ENCODE measurements around the gene COPG1. TPM values are rescaled to one million over a fixed set of nuclear protein-coding genes. Genes with fewer than 3 reads are reported as not detected.

The COPG1 gene
- total RNA-seq (ENCODE audit: low replicate concordance): 169 and 262 TPM in 2 replicates
- long read RNA-seq, transcript COPG1-201 (24 exons, 3,078 nt): major isoform, 485 of 627 reads
- long read RNA-seq, partial matches to known transcripts: 82 of 627 reads
- long read RNA-seq, other reads (novel, unspliced or antisense): 56 of 627 reads

GRCh38 chr3:129249284-129250065 lies at the start of gene COPG1:
Gene COPG1, plus strand, starts transcription at chr3:129249606. Its CDS starts 104 bp downstream, at chr3:129249710.
- H3K9me3 Mint-ChIP-seq: no peaks in the 10 kb centered on the region

GRCh38 chr3:129204473-129204872 lies 44.9 kb upstream of the COPG1 start:
- H3K27ac Mint-ChIP-seq: no peak overlapping the region

More at GRCh38 chr3:129249284-129250065, at the start of gene COPG1:
- Mint-ChIP-seq H3K36me3 (peaks cover 11% of the 10 kb centered on the region), H3K4me1 (ENCODE audit: unreplicated experiment) (peaks cover 26% of the 10 kb centered on the region), H3K27me3 (no peaks in the 10 kb centered on the region), H3K27ac (peak within 1 kb of the TSS; percentile 95), H3K4me3 (peak within 1 kb of the TSS; percentile 94)
- peak; percentile 18 for TF ChIP-seq CTCF (conservative IDR thresholded peaks at IDR 0.05)
- peak; percentile 92 for DNase-seq (ENCODE audit: extremely low spot score, unreplicated experiment)

GRCh38 chr3:129205109-129205832 lies 44.1 kb upstream of the COPG1 start:
- Mint-ChIP-seq H3K4me3 (no peak overlapping the region), H3K9me3 (no peaks in the 10 kb centered on the region), H3K36me3 (no peaks in the 10 kb centered on the region), H3K27me3 (no peaks in the 10 kb centered on the region), H3K4me1 (ENCODE audit: unreplicated experiment) (no peaks in the 10 kb centered on the region), H3K27ac (no peak overlapping the region)
- DNase-seq (ENCODE audit: extremely low spot score, unreplicated experiment): no peak
- no peak for TF ChIP-seq CTCF (conservative IDR thresholded peaks at IDR 0.05)

More at GRCh38 chr3:129204473-129204872, 44.9 kb upstream of the COPG1 start:
- Mint-ChIP-seq H3K36me3 (no peaks in the 10 kb centered on the region), H3K27me3 (no peaks in the 10 kb centered on the region), H3K9me3 (no peaks in the 10 kb centered on the region), H3K4me1 (ENCODE audit: unreplicated experiment) (no peaks in the 10 kb centered on the region), H3K4me3 (no peak overlapping the region)
- no peak for TF ChIP-seq CTCF (conservative IDR thresholded peaks at IDR 0.05)
- no peak for DNase-seq (ENCODE audit: extremely low spot score, unreplicated experiment)

- Mint-ChIP-seq H3K4me3 (no peak overlapping the region), H3K36me3 (no peaks in the 10 kb centered on the region), H3K27ac (no peak overlapping the region), H3K4me1 (ENCODE audit: unreplicated experiment) (no peaks in the 10 kb centered on the region), H3K27me3 (no peaks in the 10 kb centered on the region), H3K9me3 (no peaks in the 10 kb centered on the region)
- no peak for TF ChIP-seq CTCF (conservative IDR thresholded peaks at IDR 0.05)
- DNase-seq (ENCODE audit: extremely low spot score, unreplicated experiment): no peak
Measured at GRCh38 chr3:129207479-129207878, 41.9 kb upstream of the COPG1 start.

GRCh38 chr3:129211345-129211744 lies 38.1 kb upstream of the COPG1 start:
- Mint-ChIP-seq H3K9me3 (no peaks in the 10 kb centered on the region), H3K27ac (no peak overlapping the region), H3K36me3 (no peaks in the 10 kb centered on the region), H3K27me3 (no peaks in the 10 kb centered on the region), H3K4me1 (ENCODE audit: unreplicated experiment) (no peaks in the 10 kb centered on the region), H3K4me3 (no peak overlapping the region)
- no peak for DNase-seq (ENCODE audit: extremely low spot score, unreplicated experiment)
- TF ChIP-seq CTCF (conservative IDR thresholded peaks at IDR 0.05): no peak
